MM.1S (cell line): ENCODE data around the gene H6PD.

ENCODE experiments used
- EZH2 ChIP-seq: fragments of 300-600 bp; sonication (generic); optimal IDR thresholded peaks from 2 replicates; pipeline ENCODE3; 2017; ENCODE audit warnings: low read depth, mild to moderate bottlenecking, antibody characterized with exemption, low read length, mixed read lengths
- EZH2phosphoT487 ChIP-seq: fragments of 300-600 bp; sonication (generic); IDR thresholded peaks from 2 replicates; pipeline ENCODE4 v1.6.1; 2018; ENCODE audit warnings: antibody characterized with exemption, low read length
- TF ChIP-seq, protein P1 (sequence below): fragments of 300-600 bp; sonication (generic); IDR thresholded peaks from 2 replicates; pipeline ENCODE4 v1.5.1; 2016; ENCODE audit warnings: antibody characterized with exemption, low read length, mixed read lengths

DNA sequence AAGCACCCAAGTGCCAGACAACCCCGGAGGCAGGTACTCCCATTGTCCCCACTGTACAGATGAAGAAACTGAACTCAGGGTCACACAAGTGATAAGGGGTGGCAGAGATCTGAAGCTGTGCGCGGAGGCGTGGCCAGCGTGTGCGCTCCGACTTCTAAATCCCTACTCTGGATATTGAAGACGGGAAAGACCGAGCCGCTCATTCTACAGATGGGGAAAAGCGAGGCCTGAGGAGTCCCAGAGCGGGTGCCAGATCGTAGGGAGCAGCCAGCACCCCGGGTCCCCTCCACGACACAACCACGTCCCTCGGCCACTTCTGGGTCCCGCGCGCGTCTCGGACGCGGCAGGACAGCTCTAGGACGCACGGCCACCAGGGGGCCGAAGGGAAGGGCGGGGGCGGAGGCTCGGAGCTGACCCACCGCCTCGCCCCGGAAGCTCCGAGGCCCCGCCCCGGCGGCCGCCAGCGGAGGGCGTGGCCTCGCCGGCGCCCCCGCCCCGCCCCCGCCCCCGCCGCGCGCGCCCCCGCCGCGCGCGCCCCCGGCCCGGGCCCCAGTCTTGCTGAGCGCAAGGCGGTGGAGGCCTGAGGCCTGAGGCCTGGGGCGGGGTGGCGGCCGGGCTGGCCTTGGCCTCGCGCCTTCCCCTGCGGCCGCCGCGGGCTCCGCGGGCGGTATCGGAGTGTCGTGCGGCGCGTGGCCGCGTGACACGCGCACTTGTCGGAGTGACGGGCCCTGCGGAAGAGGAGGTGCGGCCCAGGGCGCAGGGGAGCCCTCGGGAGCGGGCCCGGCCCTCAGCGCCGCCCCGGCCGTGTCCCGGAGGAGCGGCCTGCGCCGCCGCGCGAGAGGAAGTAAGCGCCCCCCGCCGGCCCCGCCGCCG is at the start of gene H6PD:
- TF ChIP-seq, protein P1, sequence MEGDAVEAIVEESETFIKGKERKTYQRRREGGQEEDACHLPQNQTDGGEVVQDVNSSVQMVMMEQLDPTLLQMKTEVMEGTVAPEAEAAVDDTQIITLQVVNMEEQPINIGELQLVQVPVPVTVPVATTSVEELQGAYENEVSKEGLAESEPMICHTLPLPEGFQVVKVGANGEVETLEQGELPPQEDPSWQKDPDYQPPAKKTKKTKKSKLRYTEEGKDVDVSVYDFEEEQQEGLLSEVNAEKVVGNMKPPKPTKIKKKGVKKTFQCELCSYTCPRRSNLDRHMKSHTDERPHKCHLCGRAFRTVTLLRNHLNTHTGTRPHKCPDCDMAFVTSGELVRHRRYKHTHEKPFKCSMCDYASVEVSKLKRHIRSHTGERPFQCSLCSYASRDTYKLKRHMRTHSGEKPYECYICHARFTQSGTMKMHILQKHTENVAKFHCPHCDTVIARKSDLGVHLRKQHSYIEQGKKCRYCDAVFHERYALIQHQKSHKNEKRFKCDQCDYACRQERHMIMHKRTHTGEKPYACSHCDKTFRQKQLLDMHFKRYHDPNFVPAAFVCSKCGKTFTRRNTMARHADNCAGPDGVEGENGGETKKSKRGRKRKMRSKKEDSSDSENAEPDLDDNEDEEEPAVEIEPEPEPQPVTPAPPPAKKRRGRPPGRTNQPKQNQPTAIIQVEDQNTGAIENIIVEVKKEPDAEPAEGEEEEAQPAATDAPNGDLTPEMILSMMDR, result peak; percentile 55
- no peak for TF ChIP-seq EZH2phosphoT487
- no peak for TF ChIP-seq EZH2
